Heart right ventricle (tissue), 16 donors: ENCODE data around the gene RBPJL. TPM values are rescaled to one million over a fixed set of nuclear protein-coding genes. Genes with fewer than 3 reads are reported as not detected.

ENCODE experiments used
- ATAC-seq, 8 donors: fragments of 200-7000 bp; cut with Tn5 transposase; one replicate each; pipeline ENCODE4 v1.9.1; 2020; ENCODE audit warnings: mild to moderate bottlenecking in 8 of 8, moderate library complexity in 8 of 8, moderate number of reproducible peaks in 1 of 8
- DNase-seq, 2 donors: peaks; one replicate each; pipeline ENCODE4 v3.0.0-alpha.2; 2020
- H3K27ac ChIP-seq, 10 donors: fragments of 200-600 bp; sonication (generic) in 2 of 10; one replicate each; pipeline versions ENCODE4 v1.5.0 to v1.8.0; 2020 to 2022; ENCODE audit warnings: mild to moderate bottlenecking in 3 of 10
- H3K27me3 ChIP-seq, 7 donors: fragments of 200-600 bp; one replicate each; pipeline ENCODE4 v1.8.0; 2021 to 2022; ENCODE audit warnings: mild to moderate bottlenecking in 2 of 7
- H3K36me3 ChIP-seq, 9 donors: fragments of 200-600 bp; sonication (generic) in 1 of 9; one replicate each; pipeline versions ENCODE4 v1.5.0 to v1.8.0; 2020 to 2022; ENCODE audit warnings: mild to moderate bottlenecking in 2 of 9
- H3K4me1 ChIP-seq, 9 donors: fragments of 200-600 bp; sonication (generic) in 1 of 9; one replicate each; pipeline versions ENCODE4 v1.5.0 to v1.8.0; 2020 to 2022; ENCODE audit warnings: mild to moderate bottlenecking in 4 of 9
- H3K4me3 ChIP-seq, 10 donors: fragments of 200-600 bp; sonication (generic) in 2 of 10; one replicate each; pipeline versions ENCODE4 v1.5.0 to v1.8.0; 2020 to 2022; ENCODE audit warnings: mild to moderate bottlenecking in 7 of 10, moderate library complexity in 2 of 10
- H3K9me3 ChIP-seq, 11 donors: fragments of 200-600 bp in 10 of 11; sonication (generic) in 2 of 11; one replicate each; pipeline versions ENCODE4 v1.5.0 to v1.8.0; 2013 to 2022; ENCODE audit warnings: mild to moderate bottlenecking in 2 of 11, control low read depth in 1 of 11, moderate library complexity in 1 of 11
- WGBS, 2 donors: extraction: QIAGEN DNeasy Blood & Tissue Kit; methylation state at CpG; one replicate each; pipeline ENCODE4 v1.1.7; 2013; ENCODE audit warnings: inconsistent platforms in 1 of 2; 5-methylcytosine and 5-hydroxymethylcytosine counted together
- intact Hi-C, 10 donors: fragments of 100-400 bp; cut with DNase I; formaldehyde crosslinking; loops; one replicate each; pipeline versions ENCODE4 v1.11.1 to v1.14.2; 2022
- polyA plus RNA-seq, 2 donors: library from polyadenylated mRNA; stranded (reverse); fragments of 200-250 nt; gene quantifications; one replicate each; pipeline ENCODE4 v1.2.3, GENCODE V29; 2013
- total RNA-seq, 10 donors: library from RNA; stranded (reverse); fragmentation: NEBNext Ultra II Directional in 3 of 10; extraction: Animal tissue kit (Norgen Biotek cat#: 25700) in 3 of 10; gene quantifications; one replicate each; pipeline versions ENCODE4 v1.2.1 to v1.2.4, GENCODE V29; 2021 to 2023
- TF ChIP-seq, protein P1 (sequence below), 9 donors: fragments of 200-600 bp; sonication (generic) in 2 of 9; IDR thresholded peaks; one replicate each; pipeline versions ENCODE4 v1.5.0 to v1.8.0; 2021 to 2022; ENCODE audit warnings: antibody characterized with exemption in 9 of 9, mild to moderate bottlenecking in 5 of 9, moderate library complexity in 1 of 9
- donor health status: Arrhythmogenic right ventricular cardiomyopathy.
- donor health status: ischemic (EF 13 %, LVEDD 7.1; RV severe dilation, severe dysfunction).
- donor health status: healthy with polysubstance abuse.
- donor health status: DM: no; HTN: yes; CAD: no.
- donor health status: DM: no; HTN: no; CAD: no.
- donor health status: ischemic (EF 25% LVEDD 6.9; RV normal size, moderate dysfunction).
- donor health status: ischemic (EF 25% LVEDD 5.7; RV mildly dilated, moderate dysfunction).
- donor health status: healthy.
- donor health status: DM: yes; HTN: yes; CAD: no.
- donor health status: Ischemic cardiomyopathy.
- donor health status: ischemic (EF 35%, LVEDD 5.7; RV mildly dilated, moderate dysfunction).
- donor health status: nonischemic (EF 11% LVEDD 7.7; RV severe dilation, severe dysfunction).
- donor health status: DM: yes; HTN: yes; CAD: no.
- donor health status: PGD.
- donor health status: ischemic (EF 29% LVEDD 5.4; RV normal size, mild dysfunction).
- donor health status: nonischemic (EF 23%, LVEDD 6.1; RV moderate dilation, normal function).

The RBPJL gene
- total and polyA plus RNA-seq, 12 donors, result 0.06 TPM; not detected in 11

- H3K9me3 ChIP-seq, result no peaks in the 10 kb centered on the region
- 31 to 46% methylated on average over 15 of the region's 15 CpGs for WGBS, 2 donors
- intact Hi-C loops, result no loop called here
- TF ChIP-seq, protein P1, sequence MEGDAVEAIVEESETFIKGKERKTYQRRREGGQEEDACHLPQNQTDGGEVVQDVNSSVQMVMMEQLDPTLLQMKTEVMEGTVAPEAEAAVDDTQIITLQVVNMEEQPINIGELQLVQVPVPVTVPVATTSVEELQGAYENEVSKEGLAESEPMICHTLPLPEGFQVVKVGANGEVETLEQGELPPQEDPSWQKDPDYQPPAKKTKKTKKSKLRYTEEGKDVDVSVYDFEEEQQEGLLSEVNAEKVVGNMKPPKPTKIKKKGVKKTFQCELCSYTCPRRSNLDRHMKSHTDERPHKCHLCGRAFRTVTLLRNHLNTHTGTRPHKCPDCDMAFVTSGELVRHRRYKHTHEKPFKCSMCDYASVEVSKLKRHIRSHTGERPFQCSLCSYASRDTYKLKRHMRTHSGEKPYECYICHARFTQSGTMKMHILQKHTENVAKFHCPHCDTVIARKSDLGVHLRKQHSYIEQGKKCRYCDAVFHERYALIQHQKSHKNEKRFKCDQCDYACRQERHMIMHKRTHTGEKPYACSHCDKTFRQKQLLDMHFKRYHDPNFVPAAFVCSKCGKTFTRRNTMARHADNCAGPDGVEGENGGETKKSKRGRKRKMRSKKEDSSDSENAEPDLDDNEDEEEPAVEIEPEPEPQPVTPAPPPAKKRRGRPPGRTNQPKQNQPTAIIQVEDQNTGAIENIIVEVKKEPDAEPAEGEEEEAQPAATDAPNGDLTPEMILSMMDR (IDR thresholded peaks at IDR 0.05), result no peak
- H3K36me3 ChIP-seq, result peaks cover 0 to 43% (median 13%) of the 10 kb centered on the region in 9 donors
- DNase-seq (peak; percentile 47 to 53), ATAC-seq (peak; percentile 42 to 67 (median 55))
- peak overlapping the region in 2 of 10 donors; percentile 0 to 12 for H3K4me3 ChIP-seq
- peaks cover 12 to 71% (median 51%) of the 10 kb centered on the region in 9 donors for H3K4me1 ChIP-seq
- H3K27me3 ChIP-seq, result no peaks in the 10 kb centered on the region
- peak overlapping the region; percentile 75 to 97 (median 94) for H3K27ac ChIP-seq
These were observed 30.9 kb downstream of the RBPJL start for GRCh38 chr20:45337367-45338120.

- intact Hi-C loops, result no loop called here
- H3K4me3 ChIP-seq, result peak overlapping the region in 1 of 10 donors; percentile 0
- H3K27me3 ChIP-seq, result no peaks in the 10 kb centered on the region
- H3K4me1 ChIP-seq, result peaks cover 12 to 80% (median 59%) of the 10 kb centered on the region in 9 donors
- no peak for DNase-seq
- no peak for ATAC-seq
- WGBS, 2 donors, result 83 to 86% methylated on average over 11 of the region's 11 CpGs
- TF ChIP-seq, protein P1 (IDR thresholded peaks at IDR 0.05), result no peak
- peaks cover 0 to 35% (median 5%) of the 10 kb centered on the region in 9 donors for H3K36me3 ChIP-seq
- H3K9me3 ChIP-seq, result no peaks in the 10 kb centered on the region
- peak overlapping the region; percentile 75 to 97 (median 94) for H3K27ac ChIP-seq
These were observed 31.7 kb downstream of the RBPJL start for GRCh38 chr20:45338121-45339030.

GRCh38 chr20:45339084-45339483, 32.4 kb downstream of the RBPJL start:
- intact Hi-C loops, result no loop called here
- no peak for DNase-seq
- H3K27me3 ChIP-seq, result no peaks in the 10 kb centered on the region
- peak overlapping the region; percentile 75 to 97 (median 94) for H3K27ac ChIP-seq
- H3K36me3 ChIP-seq, result peaks cover 0 to 28% (median 5%) of the 10 kb centered on the region in 9 donors
- 67 to 70% methylated on average over 6 of the region's 6 CpGs for WGBS, 2 donors
- TF ChIP-seq, protein P1 (IDR thresholded peaks at IDR 0.05), result no peak
- ATAC-seq, result no peak
- peaks cover 12 to 87% (median 65%) of the 10 kb centered on the region in 9 donors for H3K4me1 ChIP-seq
- no peaks in the 10 kb centered on the region for H3K9me3 ChIP-seq
- H3K4me3 ChIP-seq, result no peak overlapping the region

- ATAC-seq (no peak), DNase-seq (no peak)
- H3K27me3 ChIP-seq, result no peaks in the 10 kb centered on the region
- H3K9me3 ChIP-seq, result no peaks in the 10 kb centered on the region
- peaks cover 0 to 21% (median 2%) of the 10 kb centered on the region in 9 donors for H3K36me3 ChIP-seq
- WGBS, 2 donors, result 91 to 92% methylated on average over 2 of the region's 2 CpGs
- peaks cover 15 to 94% (median 72%) of the 10 kb centered on the region in 9 donors for H3K4me1 ChIP-seq
- H3K27ac ChIP-seq, result peak overlapping the region; percentile 75 to 97 (median 94)
- no peak overlapping the region for H3K4me3 ChIP-seq
- TF ChIP-seq, protein P1 (IDR thresholded peaks at IDR 0.05), result no peak
- intact Hi-C loops, result no loop called here
These were observed 33.2 kb downstream of the RBPJL start for GRCh38 chr20:45339799-45340198.
